ENCODE measurements around the gene GIPC1. TPM values are rescaled to one million over a fixed set of nuclear protein-coding genes. Genes with fewer than 3 reads are reported as not detected.

GIPC1 gene
- total and polyA plus RNA-seq, 2 of the 4 experiments (the other 2 are of a cell fraction), result 74.2 to 133 TPM

- dilution Hi-C loops (cut with HindIII; ENCODE audit: low sequenced_read_pairs, unreplicated experiment) (no loop called here), intact Hi-C loops (cut with micrococcal nuclease) (loop anchor here (10.0 kb wide), 1 partner anchor 603 kb away; no protein-coding TSS in a partner anchor), in situ Hi-C loops (cut with MboI; ENCODE audit: low sequenced_read_pairs) (no loop called here)
- H2AFZ ChIP-seq (replicated peaks; ENCODE audit: low read length, poor library complexity), result no peak overlapping the region
- H3K56ac ChIP-seq (ENCODE audit: extremely low read depth, insufficient read depth, low read length), result no peak overlapping the region
- no peak overlapping the region for H2BK120ac ChIP-seq (ENCODE audit: low read depth, low read length)
- H3K18ac ChIP-seq (ENCODE audit: low read depth, low read length), result no peak overlapping the region
- H3K79me1 ChIP-seq (ENCODE audit: low read depth in 1 of 2, low read length in 2 of 2), result peaks cover 14 to 58% of the 10 kb centered on the region in 2 experiments
- H3K4me1 ChIP-seq (ENCODE audit: control insufficient read depth, insufficient read depth, low read length), result no peaks in the 10 kb centered on the region
- TF ChIP-seq CEBPB (IDR thresholded peaks at IDR 0.05; ENCODE audit: low read depth, low read length) (no peak), SMC3 (IDR thresholded peaks at IDR 0.05; ENCODE audit: low read depth, low read length) (no peak), RAD21 (IDR thresholded peaks at IDR 0.05; ENCODE audit: low read length) (no peak), CHD1 (IDR thresholded peaks at IDR 0.05; ENCODE audit: low read depth, low read length) (no peak), USF2 (IDR thresholded peaks at IDR 0.05; ENCODE audit: low read depth, low read length) (no peak), FOS (IDR thresholded peaks at IDR 0.05; ENCODE audit: low read depth, low read length) (no peak), NFE2L2 (IDR thresholded peaks at IDR 0.05; ENCODE audit: low read depth, low read length) (no peak)
- TF ChIP-seq, protein P1, sequence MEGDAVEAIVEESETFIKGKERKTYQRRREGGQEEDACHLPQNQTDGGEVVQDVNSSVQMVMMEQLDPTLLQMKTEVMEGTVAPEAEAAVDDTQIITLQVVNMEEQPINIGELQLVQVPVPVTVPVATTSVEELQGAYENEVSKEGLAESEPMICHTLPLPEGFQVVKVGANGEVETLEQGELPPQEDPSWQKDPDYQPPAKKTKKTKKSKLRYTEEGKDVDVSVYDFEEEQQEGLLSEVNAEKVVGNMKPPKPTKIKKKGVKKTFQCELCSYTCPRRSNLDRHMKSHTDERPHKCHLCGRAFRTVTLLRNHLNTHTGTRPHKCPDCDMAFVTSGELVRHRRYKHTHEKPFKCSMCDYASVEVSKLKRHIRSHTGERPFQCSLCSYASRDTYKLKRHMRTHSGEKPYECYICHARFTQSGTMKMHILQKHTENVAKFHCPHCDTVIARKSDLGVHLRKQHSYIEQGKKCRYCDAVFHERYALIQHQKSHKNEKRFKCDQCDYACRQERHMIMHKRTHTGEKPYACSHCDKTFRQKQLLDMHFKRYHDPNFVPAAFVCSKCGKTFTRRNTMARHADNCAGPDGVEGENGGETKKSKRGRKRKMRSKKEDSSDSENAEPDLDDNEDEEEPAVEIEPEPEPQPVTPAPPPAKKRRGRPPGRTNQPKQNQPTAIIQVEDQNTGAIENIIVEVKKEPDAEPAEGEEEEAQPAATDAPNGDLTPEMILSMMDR (conservative IDR thresholded peaks at IDR 0.05; ENCODE audit: low read depth, low read length), result no peak
- peak; percentile 40; the same call in 1 of the 2 replicates for ATAC-seq (ENCODE audit: low read depth)
- peak; percentile 45 for DNase-seq
- no peak overlapping the region for H2BK15ac ChIP-seq (ENCODE audit: low read depth, low read length)
- no peaks in the 10 kb centered on the region for H3K27me3 ChIP-seq (ENCODE audit: control insufficient read depth, insufficient read depth, low read length)
- no peaks in the 10 kb centered on the region for H3K9me1 ChIP-seq (ENCODE audit: insufficient read depth, low read length)
- no peak overlapping the region for H2AK5ac ChIP-seq (ENCODE audit: low read depth, low read length)
- no peak overlapping the region for H3K4me2 ChIP-seq (ENCODE audit: low read depth, low read length)
- no peak overlapping the region for H2BK20ac ChIP-seq (ENCODE audit: low read depth, low read length)
- H3K36me3 ChIP-seq (ENCODE audit: control insufficient read depth, insufficient read depth, low read length), result peaks cover 19% of the 10 kb centered on the region
- no peak overlapping the region for H3K4ac ChIP-seq (ENCODE audit: low read depth, low read length)
- no peak overlapping the region for H3K27ac ChIP-seq (ENCODE audit: insufficient read depth, low read length)
- H3K4me3 ChIP-seq (ENCODE audit: insufficient read depth, low read depth, low read length), result no peak overlapping the region
- H4K5ac ChIP-seq (ENCODE audit: low read depth, low read length), result no peak overlapping the region
- H4K91ac ChIP-seq (ENCODE audit: insufficient read depth, low read depth, low read length), result no peak overlapping the region
- H3K23ac ChIP-seq (ENCODE audit: low read depth, low read length), result no peak overlapping the region
- POLR2A ChIA-PET (ENCODE audit: unreplicated experiment), result no interaction called here
- H2BK5ac ChIP-seq (ENCODE audit: low read depth, low read length, poor library complexity, severe bottlenecking), result no peak overlapping the region
- H3K9me3 ChIP-seq (ENCODE audit: control insufficient read depth, insufficient read depth, low read length), result no peaks in the 10 kb centered on the region
- H3K14ac ChIP-seq (replicated peaks; ENCODE audit: low read depth, low read length), result no peak overlapping the region
- BruUV-seq (replicated peaks), result no TSS peak
- H4K8ac ChIP-seq (ENCODE audit: low read depth in 2 of 2, low read length in 2 of 2), result no peak overlapping the region
- WGBS, 2 experiments (ENCODE audit: extremely low coverage in 2 of 2, insufficient read length in 1 of 2), result 87% methylated on average over 9 of the region's 16 CpGs; no CpG with 5 or more reads in 1 of the 2 experiments
- peaks cover 18% of the 10 kb centered on the region for H4K20me1 ChIP-seq (ENCODE audit: insufficient read depth, low read length)
- H3K9ac ChIP-seq (ENCODE audit: low read depth, low read length), result no peak overlapping the region
- CTCF ChIA-PET, result interaction anchor here (1.1 to 1.2 kb wide), 2 partner anchors 9 to 18 kb away, joined by 3 to 4 read pairs; no protein-coding TSS in a partner anchor
- no peak overlapping the region for H2AK9ac ChIP-seq (replicated peaks; ENCODE audit: low read depth, low read length, poor library complexity)
These were observed 8.4 kb downstream of the GIPC1 start for GRCh38 chr19:14487370-14488125.
